ENCODE measurements around the gene CR1L.

CR1L gene

GRCh38 chr1:207654320-207654719 is 9.4 kb downstream of the CR1L start:
- H3K4me3 ChIP-seq (replicated peaks; ENCODE audit: insufficient read depth, low read length): no peak overlapping the region
- H3K27me3 ChIP-seq (ENCODE audit: insufficient read depth, poor library complexity, severe bottlenecking): peaks cover 4% of the 10 kb centered on the region
- no peak for TF ChIP-seq POLR2AphosphoS5 (IDR thresholded peaks at IDR 0.05; ENCODE audit: low read depth)
- TF ChIP-seq CTCF (IDR thresholded peaks at IDR 0.05; ENCODE audit: insufficient read depth, low read length): no peak
- no peak for TF ChIP-seq SPI1 (IDR thresholded peaks at IDR 0.05; ENCODE audit: borderline replicate concordance, low read depth)
- no peak for TF ChIP-seq REST (IDR thresholded peaks at IDR 0.05; ENCODE audit: insufficient replicate concordance, low read depth)
- TF ChIP-seq GABPA (IDR thresholded peaks at IDR 0.05; ENCODE audit: low read depth): no peak
- DNase-seq (ENCODE audit: low read depth in 1 of 2, low spot score in 1 of 2): no peak
- H3K27ac ChIP-seq (replicated peaks): no peak overlapping the region

GRCh38 chr1:207658408-207658807 is 13.5 kb downstream of the CR1L start:
- H3K27ac ChIP-seq (replicated peaks): no peak overlapping the region
- no peak overlapping the region for H3K4me3 ChIP-seq (replicated peaks; ENCODE audit: insufficient read depth, low read length)
- H3K27me3 ChIP-seq (ENCODE audit: insufficient read depth, poor library complexity, severe bottlenecking): peaks cover 4% of the 10 kb centered on the region
- no peak for TF ChIP-seq GABPA (IDR thresholded peaks at IDR 0.05; ENCODE audit: low read depth)
- no peak for TF ChIP-seq REST (IDR thresholded peaks at IDR 0.05; ENCODE audit: insufficient replicate concordance, low read depth)
- TF ChIP-seq CTCF (IDR thresholded peaks at IDR 0.05; ENCODE audit: insufficient read depth, low read length): no peak
- no peak for TF ChIP-seq POLR2AphosphoS5 (IDR thresholded peaks at IDR 0.05; ENCODE audit: low read depth)
- TF ChIP-seq SPI1 (IDR thresholded peaks at IDR 0.05; ENCODE audit: borderline replicate concordance, low read depth): no peak
- DNase-seq (ENCODE audit: low read depth in 1 of 2, low spot score in 1 of 2): no peak

GRCh38 chr1:207658904-207659485 is 14.1 kb downstream of the CR1L start:
- no peak overlapping the region for H3K4me3 ChIP-seq (replicated peaks; ENCODE audit: insufficient read depth, low read length)
- H3K27ac ChIP-seq (replicated peaks): no peak overlapping the region
- no peak for DNase-seq (ENCODE audit: low read depth in 1 of 2, low spot score in 1 of 2)
- H3K27me3 ChIP-seq (ENCODE audit: insufficient read depth, poor library complexity, severe bottlenecking): peaks cover 4% of the 10 kb centered on the region
- TF ChIP-seq CTCF (IDR thresholded peaks at IDR 0.05; ENCODE audit: insufficient read depth, low read length) (no peak), SPI1 (IDR thresholded peaks at IDR 0.05; ENCODE audit: borderline replicate concordance, low read depth) (no peak), POLR2AphosphoS5 (IDR thresholded peaks at IDR 0.05; ENCODE audit: low read depth) (no peak), GABPA (IDR thresholded peaks at IDR 0.05; ENCODE audit: low read depth) (no peak), REST (IDR thresholded peaks at IDR 0.05; ENCODE audit: insufficient replicate concordance, low read depth) (no peak)

Measured in HL-60 (cell line).